HepG2 (cell line): ENCODE data around the gene PDPK1. TPM values are rescaled to one million over a fixed set of nuclear protein-coding genes. Genes with fewer than 3 reads are reported as not detected.
"Not testable (repeated sequence)": the region's sequence is repeated elsewhere in the genome, so short reads cannot be mapped to it uniquely, and the experiment has no call there.

Experiments
- ATAC-seq: fragments of 200-7000 bp; cut with Tn5 transposase; 3 replicates; pipeline ENCODE4 v1.9.1; 2020; ENCODE audit warnings: mild to moderate bottlenecking, moderate library complexity
- BruUV-seq: library from RNA; stranded (reverse); fragments of 400-500 nt; replicated peaks from 2 replicates; lab custom pipeline; 2021; lab: Mats Ljungman, UMichigan
- CTCF ChIA-PET: fragments of 300-600 bp; formaldehyde crosslinking; extraction: SDS; loops from one replicate; lab custom pipeline; 2021; ENCODE audit warnings: low total read pairs, inconsistent platforms, low intra/inter-chr PET ratio; lab: Yijun Ruan, JAX
- POLR2A ChIA-PET: fragments of 350-600 bp; sonication (Branson Sonifier 250); formaldehyde crosslinking; loops from one replicate; lab custom pipeline; 2020; ENCODE audit warnings: antibody characterized with exemption, inconsistent platforms; lab: Yijun Ruan, JAX
- DNase-seq: peaks from one replicate; pipeline ENCODE4 v3.0.0-alpha.2; 2015; ENCODE audit warnings: low spot score
- FAIRE-seq: peaks from 3 replicates; lab custom pipeline; 2011; peaks lifted over from hg19 to GRCh38; lab: Jason Lieb, UNC
- H2AFZ ChIP-seq: one replicate; pipeline ENCODE4 v1.6.1; 2011; ENCODE audit warnings: low read length, inconsistent platforms
- H3K27ac ChIP-seq: fragments of 300-600 bp; 3 replicates; pipeline ENCODE4 v1.8.0; 2011; ENCODE audit warnings: mixed run types, mild to moderate bottlenecking, mixed read lengths, low read length, inconsistent platforms; ENCODE audit not compliant: insufficient read depth; ENCODE audit errors: extremely low read length
- H3K27me3 ChIP-seq, 2 experiments: fragments of 200-600 bp in 1 of 2; 2 replicates in 1 of 2; 3 replicates in 1 of 2; pipeline versions ENCODE4 v1.6.0 to v1.8.0; 2011; ENCODE audit warnings: low read length in 2 of 2, mild to moderate bottlenecking in 2 of 2, moderate library complexity in 2 of 2, inconsistent platforms in 1 of 2; ENCODE audit not compliant: insufficient read depth in 2 of 2, control insufficient read depth in 1 of 2
- H3K36me3 ChIP-seq, 2 experiments: fragments of 200-600 bp in 1 of 2; replicated peaks in 1 of 2; 2 replicates in 1 of 2; 3 replicates in 1 of 2; pipeline versions ENCODE4 v1.5.1 to v1.8.0; 2011; ENCODE audit warnings: low read length in 2 of 2, inconsistent platforms in 1 of 2; ENCODE audit not compliant: insufficient read depth in 2 of 2, control insufficient read depth in 1 of 2
- H3K4me1 ChIP-seq: 2 replicates; pipeline ENCODE4 v1.5.1; 2012; ENCODE audit warnings: low read length, inconsistent platforms; ENCODE audit not compliant: insufficient read depth
- H3K4me2 ChIP-seq: 2 replicates; pipeline ENCODE4 v1.6.0; 2011; ENCODE audit warnings: low read depth, low read length, inconsistent platforms
- H3K4me3 ChIP-seq, 3 experiments: fragments of 200-600 bp in 1 of 3; sonication (generic), shearing (Covaris generic) in 1 of 3; replicated peaks in 1 of 3; 2 replicates each; pipeline ENCODE4 v1.5.1; 2011 to 2016; ENCODE audit warnings: low read length in 3 of 3, inconsistent platforms in 2 of 3, low read depth in 2 of 3, mild to moderate bottlenecking in 2 of 3, control low read depth in 1 of 3, mixed read lengths in 1 of 3; ENCODE audit not compliant: insufficient read depth in 1 of 3
- H3K79me2 ChIP-seq: one replicate; pipeline ENCODE4 v1.6.1; 2011; ENCODE audit warnings: low read length, inconsistent platforms; ENCODE audit not compliant: insufficient read depth
- H3K9ac ChIP-seq: 2 replicates; pipeline ENCODE4 v1.6.0; 2011; ENCODE audit warnings: mild to moderate bottlenecking, low read depth, low read length, inconsistent platforms; ENCODE audit not compliant: insufficient read depth
- H3K9me3 ChIP-seq: 2 replicates; pipeline ENCODE4 v1.5.1; 2012; ENCODE audit warnings: mild to moderate bottlenecking, low read length
- H4K20me1 ChIP-seq: 2 replicates; pipeline ENCODE4 v1.6.0; 2011; ENCODE audit warnings: inconsistent platforms, mild to moderate bottlenecking, low read length, moderate library complexity; ENCODE audit not compliant: insufficient read depth
- HOXA3 ChIP-seq: sonication (generic); formaldehyde crosslinking; IDR thresholded peaks from 2 replicates; pipeline ENCODE4 v1.5.0; 2020; ENCODE audit warnings: missing genetic modification reagents
- KDM2A ChIP-seq: sonication (generic); formaldehyde crosslinking; IDR thresholded peaks from 2 replicates; pipeline ENCODE4 v1.4.0; 2020; ENCODE audit warnings: low read depth, missing genetic modification reagents, borderline replicate concordance
- MAFK ChIP-seq, 2 experiments: IDR thresholded peaks in 1 of 2; conservative IDR thresholded peaks in 1 of 2; 2 replicates each; pipeline ENCODE4 v1.6.1; 2011; ENCODE audit warnings: improper control_type of control experiment in 2 of 2, low read length in 2 of 2
- ZBTB38 ChIP-seq: sonication (generic); formaldehyde crosslinking; IDR thresholded peaks from 2 replicates; pipeline ENCODE4 v1.5.1; 2020; ENCODE audit warnings: mild to moderate bottlenecking, missing genetic modification reagents
- ZNF687 ChIP-seq: sonication (generic); formaldehyde crosslinking; IDR thresholded peaks from 2 replicates; pipeline ENCODE4 v1.5.1; 2020; ENCODE audit warnings: mild to moderate bottlenecking, missing genetic modification reagents, moderate library complexity
- WGBS: methylation state at CpG from one replicate; pipeline ENCODE4 v1.1.6; 2017; ENCODE audit warnings: low lambda C conversion rate; 5-methylcytosine and 5-hydroxymethylcytosine counted together
- in situ Hi-C: cut with HindIII; loops from 2 replicates; pipeline ENCODE4 v1.10.0; 2017; ENCODE audit warnings: low pct_unique_long_range_greater_than_20kb; ENCODE audit not compliant: extremely low pct_ligation_motif_present
- intact Hi-C: fragments of 100-400 bp; cut with micrococcal nuclease; formaldehyde crosslinking; loops from one replicate; pipeline ENCODE4 v1.10.0; 2022; ENCODE audit not compliant: unreplicated experiment
- polyA plus RNA-seq, 8 experiments: library from polyadenylated mRNA; depleted of rRNA in 3 of 8; stranded (reverse) in 7 of 8; unstranded in 1 of 8; fragments of >200 nt; fragmentation: Illumina TruSeq in 4 of 8; extraction: Trizol in 4 of 8; gene quantifications; 2 replicates each; pipeline versions ENCODE4 v1.2.1 to v1.2.3, GENCODE V29; 2011 to 2016; ENCODE audit warnings: low read depth in 4 of 8, missing spikeins in 1 of 8, mixed read lengths in 1 of 8; ENCODE audit not compliant: insufficient read depth in 1 of 8
- total RNA-seq, 5 experiments: library from RNA; depleted of rRNA; stranded (reverse); fragments of >200 nt; fragmentation: Illumina TruSeq; extraction: Trizol; gene quantifications; 2 replicates each; pipeline ENCODE4 v1.2.3, GENCODE V29; 2016; ENCODE audit warnings: low read depth in 1 of 5
- TF ChIP-seq, protein P1 (sequence below): sonication (generic); formaldehyde crosslinking; IDR thresholded peaks from 2 replicates; pipeline ENCODE4 v1.4.0; 2020; ENCODE audit warnings: missing genetic modification reagents, borderline replicate concordance

PDPK1 gene
- total and polyA plus RNA-seq, 2 of the 13 experiments (the other 11 are each of a cell fraction or from before 2014, with no cell fraction given): 59.6 to 129 TPM

DNA sequence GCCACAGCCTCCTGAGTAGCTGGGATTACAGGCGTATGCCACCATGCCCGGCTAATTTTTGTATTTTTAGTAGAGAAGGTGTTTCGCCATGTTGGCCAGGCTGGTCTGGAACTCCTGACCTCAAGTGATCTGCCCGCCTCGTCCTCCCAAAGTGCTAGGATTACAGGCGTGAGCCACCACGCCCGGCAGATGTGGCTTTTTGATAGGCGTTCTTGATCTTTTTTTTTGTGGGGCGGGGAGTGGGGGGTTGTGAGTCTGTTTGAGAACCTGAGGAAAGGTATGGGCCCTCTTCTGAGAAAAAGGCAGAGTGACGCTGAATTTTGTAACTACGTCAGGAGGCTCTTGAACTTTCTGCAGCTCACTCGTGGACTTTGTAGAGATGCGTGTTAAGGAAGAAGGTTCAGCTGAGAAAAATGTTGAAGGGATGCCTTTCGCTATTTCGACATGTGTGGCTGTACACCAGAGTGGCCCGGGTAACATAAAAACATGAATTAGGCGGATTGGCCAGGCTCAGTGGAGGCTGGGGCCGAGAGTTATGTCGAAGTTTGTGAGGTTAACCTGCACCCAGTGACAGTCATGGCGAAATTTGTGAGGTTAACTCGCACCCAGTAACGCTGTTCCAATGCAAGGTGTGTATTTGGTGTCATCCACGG, 1.5 kb downstream of the PDPK1 start:
- intact Hi-C loops, H2AFZ ChIP-seq, H3K36me3 ChIP-seq, CTCF ChIA-PET, H4K20me1 ChIP-seq, H3K27me3 ChIP-seq, H3K9me3 ChIP-seq, POLR2A ChIA-PET, H3K27ac ChIP-seq, FAIRE-seq, BruUV-seq, in situ Hi-C loops, DNase-seq, ATAC-seq: not testable (repeated sequence)
- H3K4me3 ChIP-seq: peak overlapping the region in 2 of 3 experiments; percentile 56 to 67; a peak in 4 of 6 replicates
- peaks cover 32% of the 10 kb centered on the region for H3K79me2 ChIP-seq
- H3K4me1 ChIP-seq: peaks cover 70% of the 10 kb centered on the region
- TF ChIP-seq ZBTB38 (CRISPR knock-in tag): peak; percentile 32
- 83% methylated on average over 24 of the region's 24 CpGs for WGBS
- peak overlapping the region; percentile 58; the same call in 1 of the 2 replicates for H3K9ac ChIP-seq
- H3K4me2 ChIP-seq: peak overlapping the region; percentile 61

DNA sequence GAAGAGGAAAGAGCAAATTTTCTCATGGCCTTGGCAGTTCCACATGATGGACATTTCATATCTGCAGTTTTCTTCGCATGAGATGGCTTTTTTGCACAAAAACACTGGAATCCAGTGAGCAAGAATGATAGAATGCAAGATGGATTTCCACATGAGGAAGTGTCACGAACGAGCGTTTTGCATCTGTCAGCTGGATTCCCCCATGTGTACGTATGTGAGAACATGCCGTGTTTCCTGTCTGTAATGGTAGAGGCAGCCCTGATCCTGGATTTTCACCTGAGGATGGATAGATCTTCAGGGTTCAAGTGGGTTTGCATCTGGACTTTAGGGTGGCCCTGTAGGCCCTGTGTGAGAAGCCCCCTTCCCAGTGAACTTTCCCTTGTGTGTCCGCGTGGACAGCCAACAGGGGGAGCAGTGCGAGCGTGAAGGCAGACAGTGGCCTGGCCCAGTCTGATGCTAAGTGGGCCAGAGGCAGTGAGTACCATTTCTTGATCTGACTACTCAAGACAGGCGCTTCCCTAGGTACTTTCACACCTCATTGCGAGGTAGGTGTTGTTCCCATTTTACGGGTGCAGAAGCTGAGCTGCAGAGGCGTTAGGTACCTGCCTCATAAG, 2.1 kb downstream of the PDPK1 start:
- DNase-seq, H3K36me3 ChIP-seq, H2AFZ ChIP-seq, CTCF ChIA-PET, H3K9ac ChIP-seq, H4K20me1 ChIP-seq, in situ Hi-C loops, H3K9me3 ChIP-seq, intact Hi-C loops, BruUV-seq, H3K27ac ChIP-seq, H3K27me3 ChIP-seq: not testable (repeated sequence)
- Histone ChIP-seq H3K4me3 (0 out of 6 replicates have a peak overlapping the region, but pooled peaks of 1 of the 3 experiments have one; percentile 67), H3K79me2 (peaks cover 37% of the 10 kb centered on the region), H3K4me1 (peaks cover 63% of the 10 kb centered on the region), H3K4me2 (peak overlapping the region; percentile 61; the same call in 1 of the 2 replicates)
- FAIRE-seq: peak; percentile 15
- POLR2A ChIA-PET: interaction anchor here (1.2 kb wide), 1 partner anchor 12 kb away, joined by 5 read pairs; no protein-coding TSS in a partner anchor
- ATAC-seq: peak; percentile 11; the same call in 1 of the 3 replicates
- 78% methylated on average over 10 of the region's 14 CpGs for WGBS
- TF ChIP-seq KDM2A (CRISPR knock-in tag): 0 out of 2 replicates have a peak, but pooled peaks have one; percentile 31
- TF ChIP-seq MAFK (conservative IDR thresholded peaks at IDR 0.05 in 1 of 2, IDR thresholded peaks at IDR 0.05 in 1 of 2; ENCODE audit: low read length in 2 of 2): 0 out of 4 replicates have a peak, but pooled peaks of 1 of the 2 experiments have one; percentile 24
- TF ChIP-seq ZNF687 (CRISPR knock-in tag): peak; percentile 30; the same call in 1 of the 2 replicates
- TF ChIP-seq, protein P1, sequence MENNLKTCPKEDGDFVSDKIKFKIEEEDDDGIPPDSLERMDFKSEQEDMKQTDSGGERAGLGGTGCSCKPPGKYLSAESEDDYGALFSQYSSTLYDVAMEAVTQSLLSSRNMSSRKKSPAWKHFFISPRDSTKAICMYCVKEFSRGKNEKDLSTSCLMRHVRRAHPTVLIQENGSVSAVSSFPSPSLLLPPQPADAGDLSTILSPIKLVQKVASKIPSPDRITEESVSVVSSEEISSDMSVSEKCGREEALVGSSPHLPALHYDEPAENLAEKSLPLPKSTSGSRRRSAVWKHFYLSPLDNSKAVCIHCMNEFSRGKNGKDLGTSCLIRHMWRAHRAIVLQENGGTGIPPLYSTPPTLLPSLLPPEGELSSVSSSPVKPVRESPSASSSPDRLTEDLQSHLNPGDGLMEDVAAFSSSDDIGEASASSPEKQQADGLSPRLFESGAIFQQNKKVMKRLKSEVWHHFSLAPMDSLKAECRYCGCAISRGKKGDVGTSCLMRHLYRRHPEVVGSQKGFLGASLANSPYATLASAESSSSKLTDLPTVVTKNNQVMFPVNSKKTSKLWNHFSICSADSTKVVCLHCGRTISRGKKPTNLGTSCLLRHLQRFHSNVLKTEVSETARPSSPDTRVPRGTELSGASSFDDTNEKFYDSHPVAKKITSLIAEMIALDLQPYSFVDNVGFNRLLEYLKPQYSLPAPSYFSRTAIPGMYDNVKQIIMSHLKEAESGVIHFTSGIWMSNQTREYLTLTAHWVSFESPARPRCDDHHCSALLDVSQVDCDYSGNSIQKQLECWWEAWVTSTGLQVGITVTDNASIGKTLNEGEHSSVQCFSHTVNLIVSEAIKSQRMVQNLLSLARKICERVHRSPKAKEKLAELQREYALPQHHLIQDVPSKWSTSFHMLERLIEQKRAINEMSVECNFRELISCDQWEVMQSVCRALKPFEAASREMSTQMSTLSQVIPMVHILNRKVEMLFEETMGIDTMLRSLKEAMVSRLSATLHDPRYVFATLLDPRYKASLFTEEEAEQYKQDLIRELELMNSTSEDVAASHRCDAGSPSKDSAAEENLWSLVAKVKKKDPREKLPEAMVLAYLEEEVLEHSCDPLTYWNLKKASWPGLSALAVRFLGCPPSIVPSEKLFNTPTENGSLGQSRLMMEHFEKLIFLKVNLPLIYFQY: peak; percentile 67; the same call in 1 of the 2 replicates
- 0 out of 2 replicates have a peak, but pooled peaks have one; percentile 15 for TF ChIP-seq HOXA3 (CRISPR knock-in tag)
